ENCODE results near the gene PODN. TPM values are rescaled to one million over a fixed set of nuclear protein-coding genes. Genes with fewer than 3 reads are reported as not detected.

Gene PODN
- total RNA-seq, 1 experiment from 2014 or later, result not detected

- no peak for DNase-seq (ENCODE audit: low read depth)
Observed at GRCh38 chr1:53089478-53090226, 27.6 kb downstream of the PODN start.

- peak; percentile 27 for DNase-seq (ENCODE audit: low read depth)
Observed at GRCh38 chr1:53090227-53091147, 28.5 kb downstream of the PODN start.

GRCh38 chr1:53091841-53092645 lies 30.0 kb downstream of the PODN start:
- peak; percentile 45 for DNase-seq (ENCODE audit: low read depth)

- no peak for DNase-seq (ENCODE audit: low read depth)
Observed at GRCh38 chr1:53092659-53093450, 30.8 kb downstream of the PODN start.

GRCh38 chr1:53093451-53093754 lies 31.4 kb downstream of the PODN start:
- DNase-seq (ENCODE audit: low read depth), result no peak

- DNase-seq (ENCODE audit: low read depth), result no peak
Observed at GRCh38 chr1:53093778-53094532, 31.9 kb downstream of the PODN start.

- no peak for DNase-seq (ENCODE audit: low read depth)
Observed at GRCh38 chr1:53094533-53094919, 32.5 kb downstream of the PODN start.

- no peak for DNase-seq (ENCODE audit: low read depth)
Observed at GRCh38 chr1:53104289-53104913, 42.4 kb downstream of the PODN start.

GRCh38 chr1:53107090-53107489 lies 45.1 kb downstream of the PODN start:
- DNase-seq (ENCODE audit: low read depth), result no peak

- peak; percentile 30 for DNase-seq (ENCODE audit: low read depth)
Observed at GRCh38 chr1:53107570-53108322, 45.7 kb downstream of the PODN start.

- DNase-seq (ENCODE audit: low read depth), result no peak
Observed at GRCh38 chr1:53108646-53109580, 46.9 kb downstream of the PODN start.

GRCh38 chr1:53110370-53111072 lies 48.5 kb downstream of the PODN start:
- DNase-seq (ENCODE audit: low read depth), result no peak

- DNase-seq (ENCODE audit: low read depth), result no peak
Observed at GRCh38 chr1:53111073-53111556, 49.1 kb downstream of the PODN start.

- no peak for DNase-seq (ENCODE audit: low read depth)
Observed at GRCh38 chr1:53111693-53112092, 49.7 kb downstream of the PODN start.

- DNase-seq (ENCODE audit: low read depth), result no peak
Observed at GRCh38 chr1:53112271-53112774, 50.3 kb downstream of the PODN start.

- no peak for DNase-seq (ENCODE audit: low read depth)
Observed at GRCh38 chr1:53112861-53113260, 50.8 kb downstream of the PODN start.

- no peak for DNase-seq (ENCODE audit: low read depth)
Observed at GRCh38 chr1:53114090-53114489, 52.1 kb downstream of the PODN start.
